Omental fat pad (tissue), 4 donors: Measurements from ENCODE around the gene AWAT2. TPM values are rescaled to one million over a fixed set of nuclear protein-coding genes. Genes with fewer than 3 reads are reported as not detected.

Experiments
- ATAC-seq: fragments of 150-250 bp; one replicate; pipeline ENCODE4 v1.9.1; 2016; ENCODE audit warnings: mild to moderate bottlenecking, moderate library complexity; ENCODE audit not compliant: low FRiP score
- DNase-seq: peaks from one replicate; pipeline ENCODE4 v3.0.0-alpha.2; 2019; ENCODE audit warnings: low spot score
- total RNA-seq, 4 donors: library from RNA; depleted of rRNA; stranded (reverse); fragments of >200 nt; gene quantifications; one replicate each; pipeline ENCODE4 v1.1.0, GENCODE V29; 2016
- TF ChIP-seq, protein P1 (sequence below), 3 donors: fragments of 450-650 bp; IDR thresholded peaks; one replicate each; pipeline ENCODE4 v1.5.1; 2016 to 2017; ENCODE audit warnings: antibody characterized with exemption in 3 of 3, mild to moderate bottlenecking in 3 of 3, moderate library complexity in 2 of 3

The AWAT2 gene
- total RNA-seq, 4 donors from 2014 or later, result not detected

DNA sequence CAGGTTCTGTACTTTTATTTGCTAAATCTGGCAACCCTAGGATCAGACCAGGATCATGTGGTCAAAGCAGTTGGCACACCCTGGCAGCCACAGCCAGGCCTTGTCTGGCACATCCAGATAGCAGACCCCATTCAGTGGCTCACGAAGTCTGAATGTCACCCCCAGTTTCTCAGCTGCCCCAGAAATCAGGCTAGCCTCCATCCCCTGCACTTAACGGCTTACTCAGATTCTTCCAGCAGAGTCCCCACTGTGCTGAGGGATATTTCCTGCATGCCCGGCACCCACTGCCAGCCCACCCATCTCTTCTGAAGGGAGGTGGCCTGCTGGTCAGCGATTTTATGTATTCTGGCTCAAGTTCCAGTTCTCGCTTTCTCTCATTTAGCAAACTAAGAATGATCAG is 4.7 kb upstream of the AWAT2 start:
- TF ChIP-seq, protein P1, sequence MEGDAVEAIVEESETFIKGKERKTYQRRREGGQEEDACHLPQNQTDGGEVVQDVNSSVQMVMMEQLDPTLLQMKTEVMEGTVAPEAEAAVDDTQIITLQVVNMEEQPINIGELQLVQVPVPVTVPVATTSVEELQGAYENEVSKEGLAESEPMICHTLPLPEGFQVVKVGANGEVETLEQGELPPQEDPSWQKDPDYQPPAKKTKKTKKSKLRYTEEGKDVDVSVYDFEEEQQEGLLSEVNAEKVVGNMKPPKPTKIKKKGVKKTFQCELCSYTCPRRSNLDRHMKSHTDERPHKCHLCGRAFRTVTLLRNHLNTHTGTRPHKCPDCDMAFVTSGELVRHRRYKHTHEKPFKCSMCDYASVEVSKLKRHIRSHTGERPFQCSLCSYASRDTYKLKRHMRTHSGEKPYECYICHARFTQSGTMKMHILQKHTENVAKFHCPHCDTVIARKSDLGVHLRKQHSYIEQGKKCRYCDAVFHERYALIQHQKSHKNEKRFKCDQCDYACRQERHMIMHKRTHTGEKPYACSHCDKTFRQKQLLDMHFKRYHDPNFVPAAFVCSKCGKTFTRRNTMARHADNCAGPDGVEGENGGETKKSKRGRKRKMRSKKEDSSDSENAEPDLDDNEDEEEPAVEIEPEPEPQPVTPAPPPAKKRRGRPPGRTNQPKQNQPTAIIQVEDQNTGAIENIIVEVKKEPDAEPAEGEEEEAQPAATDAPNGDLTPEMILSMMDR (IDR thresholded peaks at IDR 0.05), result no peak
- ATAC-seq (no peak), DNase-seq (no peak)

DNA sequence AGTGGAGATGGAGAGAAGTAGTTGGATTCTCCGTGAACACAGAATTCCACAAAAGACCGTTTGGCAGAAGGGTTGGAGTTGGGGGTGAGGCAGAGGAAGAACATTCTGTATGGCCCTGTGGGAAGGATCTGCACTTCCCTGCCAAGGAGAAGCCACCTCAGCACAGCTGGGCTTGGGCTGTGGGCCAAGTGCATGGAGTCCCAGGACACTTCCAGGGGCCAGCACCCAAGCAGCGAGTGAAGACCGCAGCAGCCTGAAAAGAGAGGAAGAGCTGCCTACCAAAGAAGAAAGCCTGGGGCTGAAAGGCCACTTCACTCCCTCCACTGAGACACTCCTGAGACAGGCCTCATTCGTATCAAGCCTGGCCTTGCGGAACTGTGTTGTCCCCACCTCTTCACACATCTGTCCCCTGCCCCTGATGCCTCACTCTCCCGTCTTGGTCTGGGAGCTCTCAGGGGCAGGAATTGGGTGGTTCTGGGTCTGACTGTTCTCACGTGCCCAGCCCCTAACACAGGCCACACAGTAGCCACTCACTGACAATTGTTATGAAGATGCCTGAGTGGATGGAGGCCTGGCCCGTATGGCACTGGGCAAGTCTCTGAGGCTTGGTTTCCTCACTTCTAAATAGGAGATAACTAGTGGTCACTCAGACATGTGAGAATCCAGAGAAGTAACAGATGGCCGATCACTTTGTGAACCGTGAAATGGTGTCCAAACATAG is 3.3 kb upstream of the AWAT2 start:
- ATAC-seq (no peak), DNase-seq (no peak)
- TF ChIP-seq, protein P1 (IDR thresholded peaks at IDR 0.05), result no peak

DNA sequence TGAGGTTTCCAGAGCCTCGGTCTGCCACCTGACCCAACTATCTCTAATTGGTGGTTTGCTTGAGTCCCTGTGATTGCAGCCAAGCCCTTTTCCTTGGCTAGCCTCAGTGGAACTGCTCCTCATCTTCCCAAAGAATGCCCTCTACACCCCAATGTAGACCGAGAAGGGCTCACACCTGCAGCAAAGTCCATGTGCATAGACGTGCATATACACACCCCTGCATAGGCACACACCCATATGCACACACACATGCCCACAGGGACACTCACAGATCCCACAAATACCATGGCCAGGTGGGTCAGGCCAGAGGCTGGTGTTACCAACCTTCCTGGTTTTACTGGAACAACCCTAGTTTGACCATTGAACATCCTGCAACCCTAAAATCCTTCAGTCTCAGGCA is 332 bp downstream of the AWAT2 start:
- DNase-seq (no peak), ATAC-seq (no peak)
- TF ChIP-seq, protein P1 (IDR thresholded peaks at IDR 0.05), result no peak

DNA sequence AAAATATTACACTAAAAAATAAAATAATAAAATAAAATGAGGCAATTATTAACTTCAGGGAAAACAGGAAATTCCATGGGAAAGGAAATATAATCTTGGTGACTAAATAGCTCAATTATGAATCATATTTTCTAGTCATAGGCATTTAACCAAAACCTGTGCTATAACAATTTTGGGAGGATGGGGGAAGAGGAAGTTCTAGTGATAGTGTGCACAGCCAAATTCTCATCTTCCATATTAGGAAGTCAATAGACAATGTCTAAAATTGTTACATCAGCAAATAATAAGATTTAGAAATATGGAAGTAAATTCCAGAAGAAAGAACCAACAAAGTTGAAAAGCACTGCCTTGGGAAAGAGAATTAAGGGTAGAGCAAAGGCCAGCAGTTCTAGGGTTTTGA is 2.8 kb downstream of the AWAT2 start:
- DNase-seq, result no peak
- TF ChIP-seq, protein P1 (IDR thresholded peaks at IDR 0.05), result no peak
- no peak for ATAC-seq

DNA sequence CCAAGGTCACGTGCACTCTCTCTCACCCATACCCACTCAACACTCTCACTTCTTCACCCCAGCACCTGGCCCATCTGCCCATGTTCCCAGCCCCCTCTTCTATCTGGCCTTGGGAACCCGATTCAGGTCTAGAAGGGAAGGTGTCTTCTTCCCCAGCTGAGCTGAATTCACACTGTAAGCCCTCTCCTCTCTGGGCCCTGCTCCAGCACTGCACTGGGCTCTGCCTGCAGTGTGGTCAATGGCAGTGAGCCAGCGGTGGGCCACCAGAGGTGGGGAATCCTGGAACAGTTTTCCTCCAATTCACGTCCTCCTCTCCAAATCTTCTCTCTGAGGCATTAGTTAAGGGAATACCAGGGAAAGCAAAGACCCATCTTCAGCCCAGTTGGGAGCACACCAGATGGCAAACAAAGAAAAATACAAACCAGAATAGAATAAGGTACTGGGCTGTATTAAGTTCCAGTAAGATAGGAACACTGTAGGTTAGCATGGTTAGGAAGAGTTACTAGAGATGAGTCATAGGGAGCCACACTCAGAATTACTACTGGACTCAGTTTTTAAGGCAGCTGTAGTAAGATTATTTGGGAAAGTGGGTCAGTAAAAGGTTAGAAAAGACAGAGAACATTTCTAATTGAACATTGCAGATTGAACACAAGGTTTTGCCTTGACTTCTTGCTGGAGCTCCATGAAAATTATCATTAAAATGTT is 5.0 kb downstream of the AWAT2 start:
- TF ChIP-seq, protein P1 (IDR thresholded peaks at IDR 0.05), result no peak
- DNase-seq, result no peak
- ATAC-seq, result no peak

DNA sequence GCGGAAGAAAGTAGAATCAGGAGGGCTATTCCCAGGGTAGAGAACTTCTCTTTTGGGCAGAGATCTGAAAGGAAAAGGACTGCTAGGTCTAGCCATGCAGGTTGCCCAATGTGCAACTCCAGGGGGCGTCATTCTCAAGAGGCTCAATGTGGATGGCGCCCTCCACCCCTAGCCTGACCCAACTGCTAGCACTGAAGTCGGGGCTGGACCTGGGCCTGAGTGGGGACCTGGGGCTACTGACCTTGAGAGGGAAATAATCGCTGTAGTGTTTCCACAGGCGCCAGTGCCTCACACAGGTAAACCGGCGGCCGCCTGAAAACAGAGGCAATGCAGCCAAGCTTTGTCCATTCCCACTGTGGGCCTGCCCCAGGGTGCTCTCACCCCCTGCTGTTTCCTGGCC is 6.1 kb downstream of the AWAT2 start:
- DNase-seq (no peak), ATAC-seq (no peak)
- TF ChIP-seq, protein P1 (IDR thresholded peaks at IDR 0.05), result no peak
